ENCODE results near the gene ADGRG7. TPM values are rescaled to one million over a fixed set of nuclear protein-coding genes. Genes with fewer than 3 reads are reported as not detected.

ADGRG7 gene
- total RNA-seq, 1 donor from 2014 or later, result not detected

GRCh38 chr3:100611221-100611620 lies 1.8 kb downstream of the ADGRG7 start:
- Histone ChIP-seq H3K9me3 (no peaks in the 10 kb centered on the region), H3K27me3 (no peaks in the 10 kb centered on the region), H3K4me1 (no peaks in the 10 kb centered on the region), H3K27ac (no peak overlapping the region), H3K36me3 (no peaks in the 10 kb centered on the region), H3K4me3 (no peak overlapping the region)
- no peak for TF ChIP-seq CTCF (IDR thresholded peaks at IDR 0.05)
- DNase-seq (ENCODE audit: low spot score in 2 of 2), result no peak
- intact Hi-C loops (cut with DNase I), result no loop called here

DNA sequence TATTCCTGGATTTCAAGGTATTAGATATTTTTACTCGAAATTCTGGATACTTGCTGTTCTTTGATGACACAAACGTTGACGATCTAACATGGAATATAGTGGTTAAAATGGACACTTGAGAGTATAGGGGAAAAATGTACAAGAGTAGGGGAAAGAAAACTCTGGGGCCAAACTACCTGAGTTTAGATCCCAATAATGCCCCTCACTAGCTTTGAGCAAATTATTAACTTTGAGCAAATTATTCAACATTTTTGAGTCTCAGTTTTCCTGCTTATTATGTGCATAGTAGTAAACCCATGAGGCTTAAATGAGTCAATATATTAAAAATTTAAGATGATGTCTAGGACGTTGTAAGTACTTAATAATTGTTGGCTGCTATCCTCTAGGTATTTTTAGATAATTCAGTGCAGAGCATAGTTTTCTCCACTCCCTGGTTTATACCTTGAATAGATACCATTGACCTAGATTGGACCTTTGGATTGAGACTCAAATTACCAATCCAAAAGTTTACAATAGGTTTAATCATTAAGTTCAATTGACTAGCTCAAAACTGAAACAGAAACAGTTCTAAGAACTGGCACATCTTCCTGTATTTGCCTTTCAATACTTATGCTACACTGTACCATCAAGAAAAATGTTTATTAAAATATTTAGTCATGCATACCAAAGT lies 4.5 kb downstream of the ADGRG7 start:
- Histone ChIP-seq H3K27ac (no peak overlapping the region), H3K36me3 (no peaks in the 10 kb centered on the region), H3K27me3 (no peaks in the 10 kb centered on the region), H3K9me3 (no peaks in the 10 kb centered on the region), H3K4me3 (no peak overlapping the region), H3K4me1 (no peaks in the 10 kb centered on the region)
- intact Hi-C loops (cut with DNase I), result no loop called here
- TF ChIP-seq CTCF (IDR thresholded peaks at IDR 0.05), result no peak
- no peak for DNase-seq (ENCODE audit: low spot score in 2 of 2)

- no peaks in the 10 kb centered on the region for H3K4me1 ChIP-seq
- no peaks in the 10 kb centered on the region for H3K9me3 ChIP-seq
- DNase-seq (ENCODE audit: low spot score in 2 of 2), result no peak
- H3K27ac ChIP-seq, result no peak overlapping the region
- H3K36me3 ChIP-seq, result no peaks in the 10 kb centered on the region
- intact Hi-C loops (cut with DNase I), result no loop called here
- H3K4me3 ChIP-seq, result no peak overlapping the region
- no peak for TF ChIP-seq CTCF (IDR thresholded peaks at IDR 0.05)
- no peaks in the 10 kb centered on the region for H3K27me3 ChIP-seq
These were observed 5.5 kb downstream of the ADGRG7 start for GRCh38 chr3:100614941-100615340.

- Histone ChIP-seq H3K36me3 (no peaks in the 10 kb centered on the region), H3K4me3 (no peak overlapping the region), H3K27me3 (no peaks in the 10 kb centered on the region), H3K27ac (no peak overlapping the region), H3K4me1 (no peaks in the 10 kb centered on the region), H3K9me3 (no peaks in the 10 kb centered on the region)
- DNase-seq (ENCODE audit: low spot score in 2 of 2), result no peak
- intact Hi-C loops (cut with DNase I), result no loop called here
- TF ChIP-seq CTCF (IDR thresholded peaks at IDR 0.05), result no peak
These were observed 6.3 kb downstream of the ADGRG7 start for GRCh38 chr3:100615684-100616083.

GRCh38 chr3:100621251-100621650 lies 11.8 kb downstream of the ADGRG7 start:
- H3K9me3 ChIP-seq, result no peaks in the 10 kb centered on the region
- H3K27ac ChIP-seq, result no peak overlapping the region
- no peak for DNase-seq (ENCODE audit: low spot score in 2 of 2)
- no peak overlapping the region for H3K4me3 ChIP-seq
- no peaks in the 10 kb centered on the region for H3K4me1 ChIP-seq
- intact Hi-C loops (cut with DNase I), result no loop called here
- TF ChIP-seq CTCF (IDR thresholded peaks at IDR 0.05), result no peak
- H3K27me3 ChIP-seq, result no peaks in the 10 kb centered on the region
- H3K36me3 ChIP-seq, result no peaks in the 10 kb centered on the region

GRCh38 chr3:100627491-100627890 lies 18.1 kb downstream of the ADGRG7 start:
- no peak for DNase-seq (ENCODE audit: low spot score in 2 of 2)
- no peak overlapping the region for H3K27ac ChIP-seq
- no peak for TF ChIP-seq CTCF (IDR thresholded peaks at IDR 0.05)
- no peaks in the 10 kb centered on the region for H3K27me3 ChIP-seq
- intact Hi-C loops (cut with DNase I), result no loop called here
- H3K4me1 ChIP-seq, result no peaks in the 10 kb centered on the region
- no peak overlapping the region for H3K4me3 ChIP-seq
- H3K9me3 ChIP-seq, result no peaks in the 10 kb centered on the region
- H3K36me3 ChIP-seq, result no peaks in the 10 kb centered on the region
